Cardiac septum (tissue), 1 donor: ENCODE measurements around the gene OBSCN. TPM values are rescaled to one million over a fixed set of nuclear protein-coding genes. Genes with fewer than 3 reads are reported as not detected.
"Not testable (repeated sequence)": the region's sequence is repeated elsewhere in the genome, so short reads cannot be mapped to it uniquely, and the experiment has no call there.

ENCODE experiments used
- DNase-seq: peaks from one replicate; pipeline ENCODE4 v3.0.0-alpha.2; 2020; ENCODE audit warnings: low spot score
- intact Hi-C: fragments of 100-400 bp; cut with DNase I; formaldehyde crosslinking; loops from one replicate; pipeline ENCODE4 v1.14.0; 2022
- total RNA-seq: library from RNA; stranded (reverse); fragmentation: NEBNext Ultra II Directional; extraction: Animal tissue kit (Norgen Biotek cat#: 25700); gene quantifications from one replicate; pipeline ENCODE4 v1.2.1, GENCODE V29; 2021
- donor health status: DM: no; HTN: no; CAD: no.

The OBSCN gene
- total RNA-seq, 1 donor from 2014 or later = 396 TPM

- intact Hi-C loops = loop anchor here (2.0 kb wide), 1 partner anchor 44 kb away; no protein-coding TSS in a partner anchor
- no peak for DNase-seq
Measured at GRCh38 chr1:228210712-228211530, 3.1 kb downstream of the OBSCN start.

- intact Hi-C loops = loop anchor here (2.0 kb wide), 1 partner anchor 45 kb away; no protein-coding TSS in a partner anchor
- DNase-seq = no peak
Measured at GRCh38 chr1:228211531-228212414, 3.9 kb downstream of the OBSCN start.

- DNase-seq = no peak
- intact Hi-C loops = no loop called here
Measured at GRCh38 chr1:228212415-228212965, 4.6 kb downstream of the OBSCN start.

- intact Hi-C loops = no loop called here
- DNase-seq = peak; percentile 92
Measured at GRCh38 chr1:228212966-228213844, 5.4 kb downstream of the OBSCN start.

- DNase-seq = peak; percentile 74
- intact Hi-C loops = no loop called here
Measured at GRCh38 chr1:228213917-228214808, 6.3 kb downstream of the OBSCN start.

GRCh38 chr1:228214921-228215662 lies 7.2 kb downstream of the OBSCN start:
- peak; percentile 57 for DNase-seq
- intact Hi-C loops = no loop called here

GRCh38 chr1:228215663-228216116 lies 7.8 kb downstream of the OBSCN start:
- intact Hi-C loops = no loop called here
- peak; percentile 74 for DNase-seq

- intact Hi-C loops = no loop called here
- peak; percentile 77 for DNase-seq
Measured at GRCh38 chr1:228216371-228217320, 8.8 kb downstream of the OBSCN start.

GRCh38 chr1:228217551-228218344 lies 9.9 kb downstream of the OBSCN start:
- peak; percentile 67 for DNase-seq
- intact Hi-C loops = no loop called here

GRCh38 chr1:228218513-228219244 lies 10.8 kb downstream of the OBSCN start:
- intact Hi-C loops = no loop called here
- no peak for DNase-seq

GRCh38 chr1:228219245-228219961 lies 11.6 kb downstream of the OBSCN start:
- intact Hi-C loops = no loop called here

GRCh38 chr1:228219962-228220780 lies 12.3 kb downstream of the OBSCN start:
- intact Hi-C loops = no loop called here
- DNase-seq = no peak

More at GRCh38 chr1:228219245-228219961, 11.6 kb downstream of the OBSCN start:
- DNase-seq = no peak

- intact Hi-C loops, DNase-seq: not testable (repeated sequence)
Measured at GRCh38 chr1:228221097-228221496, 13.3 kb downstream of the OBSCN start.
